ENCODE measurements around the gene SGK2.

DNA sequence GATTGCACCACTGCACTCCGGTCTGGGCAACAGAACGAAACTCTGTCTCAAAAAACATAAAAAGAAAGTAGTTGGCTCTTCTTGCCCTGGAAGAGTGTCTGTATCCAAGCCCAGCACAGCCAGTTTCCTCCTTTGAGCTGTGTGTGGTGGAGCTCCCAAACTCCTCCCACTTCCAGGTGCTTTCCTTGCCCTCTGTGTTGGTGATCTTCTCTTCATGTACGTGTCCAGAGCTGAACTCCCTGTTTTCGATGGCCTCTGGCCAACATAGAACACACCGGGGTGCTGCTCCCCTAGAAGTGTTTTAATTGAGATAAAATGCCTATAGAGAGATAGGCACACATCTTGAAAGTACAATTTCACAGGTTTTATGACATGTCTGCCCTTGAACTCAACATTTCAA is 16.7 kb upstream of the SGK2 start:
- no peak for TF ChIP-seq POLR2AphosphoS5 (IDR thresholded peaks at IDR 0.05; ENCODE audit: low read depth, low read length)
- TF ChIP-seq, protein P1, sequence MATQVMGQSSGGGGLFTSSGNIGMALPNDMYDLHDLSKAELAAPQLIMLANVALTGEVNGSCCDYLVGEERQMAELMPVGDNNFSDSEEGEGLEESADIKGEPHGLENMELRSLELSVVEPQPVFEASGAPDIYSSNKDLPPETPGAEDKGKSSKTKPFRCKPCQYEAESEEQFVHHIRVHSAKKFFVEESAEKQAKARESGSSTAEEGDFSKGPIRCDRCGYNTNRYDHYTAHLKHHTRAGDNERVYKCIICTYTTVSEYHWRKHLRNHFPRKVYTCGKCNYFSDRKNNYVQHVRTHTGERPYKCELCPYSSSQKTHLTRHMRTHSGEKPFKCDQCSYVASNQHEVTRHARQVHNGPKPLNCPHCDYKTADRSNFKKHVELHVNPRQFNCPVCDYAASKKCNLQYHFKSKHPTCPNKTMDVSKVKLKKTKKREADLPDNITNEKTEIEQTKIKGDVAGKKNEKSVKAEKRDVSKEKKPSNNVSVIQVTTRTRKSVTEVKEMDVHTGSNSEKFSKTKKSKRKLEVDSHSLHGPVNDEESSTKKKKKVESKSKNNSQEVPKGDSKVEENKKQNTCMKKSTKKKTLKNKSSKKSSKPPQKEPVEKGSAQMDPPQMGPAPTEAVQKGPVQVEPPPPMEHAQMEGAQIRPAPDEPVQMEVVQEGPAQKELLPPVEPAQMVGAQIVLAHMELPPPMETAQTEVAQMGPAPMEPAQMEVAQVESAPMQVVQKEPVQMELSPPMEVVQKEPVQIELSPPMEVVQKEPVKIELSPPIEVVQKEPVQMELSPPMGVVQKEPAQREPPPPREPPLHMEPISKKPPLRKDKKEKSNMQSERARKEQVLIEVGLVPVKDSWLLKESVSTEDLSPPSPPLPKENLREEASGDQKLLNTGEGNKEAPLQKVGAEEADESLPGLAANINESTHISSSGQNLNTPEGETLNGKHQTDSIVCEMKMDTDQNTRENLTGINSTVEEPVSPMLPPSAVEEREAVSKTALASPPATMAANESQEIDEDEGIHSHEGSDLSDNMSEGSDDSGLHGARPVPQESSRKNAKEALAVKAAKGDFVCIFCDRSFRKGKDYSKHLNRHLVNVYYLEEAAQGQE (IDR thresholded peaks at IDR 0.05; ENCODE audit: insufficient read depth in 1 of 2, low read depth in 2 of 2, low read length in 2 of 2): no peak
